Adrenal gland (tissue), 5 donors: ENCODE measurements around the gene ADIPOR1.

Experiments used
- CTCF ChIP-seq, 6 experiments: fragments of 450-650 bp in 4 of 6; fragments of 200-600 bp in 2 of 6; sonication (generic) in 1 of 6; IDR thresholded peaks; 1 replicate in 5 of 6; 2 replicates in 1 of 6; pipeline versions ENCODE4 v1.5.1 to v1.8.0; 2016 to 2021; ENCODE audit warnings: antibody characterized with exemption in 6 of 6, mild to moderate bottlenecking in 2 of 6, moderate library complexity in 1 of 6
- POLR2A ChIP-seq, 2 donors: fragments of 450-650 bp; IDR thresholded peaks; one replicate each; pipeline ENCODE4 v1.6.1; 2017; ENCODE audit warnings: antibody characterized with exemption in 2 of 2, mild to moderate bottlenecking in 2 of 2, moderate library complexity in 1 of 2
- donor health status: DM: no; HTN: no; CAD: no.

GRCh38 chr1:202952818-202953217 lies 5.3 kb downstream of the ADIPOR1 start:
- TF ChIP-seq CTCF (IDR thresholded peaks at IDR 0.05) (no peak), POLR2A (IDR thresholded peaks at IDR 0.05) (no peak)
